Measurements from ENCODE around the gene IL4R. TPM values are rescaled to one million over a fixed set of nuclear protein-coding genes. Genes with fewer than 3 reads are reported as not detected.

Gene IL4R
- total RNA-seq, 1 donor from 2014 or later = 64.1 TPM

GRCh38 chr16:27402569-27402963, 88.8 kb downstream of the IL4R start:
- intact Hi-C loops (cut with DNase I) = no loop called here
- peak overlapping the region in 1 of 2 donors; percentile 15 for H3K4me3 ChIP-seq
- TF ChIP-seq POLR2A (IDR thresholded peaks at IDR 0.05) (no peak), POLR2AphosphoS5 (IDR thresholded peaks at IDR 0.05; ENCODE audit: insufficient read depth in 1 of 2, low read depth in 1 of 2) (no peak)
- TF ChIP-seq, protein P1, sequence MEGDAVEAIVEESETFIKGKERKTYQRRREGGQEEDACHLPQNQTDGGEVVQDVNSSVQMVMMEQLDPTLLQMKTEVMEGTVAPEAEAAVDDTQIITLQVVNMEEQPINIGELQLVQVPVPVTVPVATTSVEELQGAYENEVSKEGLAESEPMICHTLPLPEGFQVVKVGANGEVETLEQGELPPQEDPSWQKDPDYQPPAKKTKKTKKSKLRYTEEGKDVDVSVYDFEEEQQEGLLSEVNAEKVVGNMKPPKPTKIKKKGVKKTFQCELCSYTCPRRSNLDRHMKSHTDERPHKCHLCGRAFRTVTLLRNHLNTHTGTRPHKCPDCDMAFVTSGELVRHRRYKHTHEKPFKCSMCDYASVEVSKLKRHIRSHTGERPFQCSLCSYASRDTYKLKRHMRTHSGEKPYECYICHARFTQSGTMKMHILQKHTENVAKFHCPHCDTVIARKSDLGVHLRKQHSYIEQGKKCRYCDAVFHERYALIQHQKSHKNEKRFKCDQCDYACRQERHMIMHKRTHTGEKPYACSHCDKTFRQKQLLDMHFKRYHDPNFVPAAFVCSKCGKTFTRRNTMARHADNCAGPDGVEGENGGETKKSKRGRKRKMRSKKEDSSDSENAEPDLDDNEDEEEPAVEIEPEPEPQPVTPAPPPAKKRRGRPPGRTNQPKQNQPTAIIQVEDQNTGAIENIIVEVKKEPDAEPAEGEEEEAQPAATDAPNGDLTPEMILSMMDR (IDR thresholded peaks at IDR 0.05) = no peak
- no peak overlapping the region for H3K27ac ChIP-seq
- H3K36me3 ChIP-seq = no peaks in the 10 kb centered on the region
- H3K9me3 ChIP-seq = no peaks in the 10 kb centered on the region
- no peaks in the 10 kb centered on the region for H3K27me3 ChIP-seq
- DNase-seq (ENCODE audit: extremely low spot score in 2 of 2) = no peak
- H3K4me1 ChIP-seq = peaks cover 19% of the 10 kb centered on the region

DNA sequence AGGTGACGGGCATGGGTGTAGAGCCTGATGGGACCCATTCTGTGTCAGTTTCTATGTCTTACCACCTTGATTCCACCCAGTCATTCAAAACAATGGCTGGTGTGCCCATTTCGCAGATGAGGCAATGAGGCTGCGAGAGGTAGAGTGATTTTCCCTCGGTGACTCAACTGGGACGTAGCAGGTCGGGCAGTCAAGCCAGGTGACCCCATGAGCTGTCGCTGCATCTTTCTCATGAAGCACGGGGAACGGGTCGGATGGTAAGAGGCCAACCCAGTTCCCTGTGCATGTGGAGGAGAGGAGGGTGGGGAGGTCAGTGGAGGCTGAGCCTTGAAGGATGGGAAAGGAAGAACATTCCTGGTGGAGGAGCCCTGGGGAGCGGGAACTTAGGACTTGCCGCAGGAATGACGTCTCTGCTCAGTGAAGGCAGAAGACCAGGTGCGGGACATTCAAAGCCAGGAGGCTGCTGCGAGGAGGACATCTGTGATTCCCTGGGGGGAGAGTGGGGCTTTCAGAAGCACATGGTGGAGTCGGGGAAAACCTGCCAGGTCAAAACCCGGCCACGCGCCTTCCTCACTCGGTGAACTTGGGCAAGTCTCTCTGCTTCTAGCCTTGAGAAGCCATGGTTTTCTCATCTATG, 89.3 kb downstream of the IL4R start:
- Histone ChIP-seq H3K9me3 (no peaks in the 10 kb centered on the region), H3K27me3 (no peaks in the 10 kb centered on the region), H3K36me3 (no peaks in the 10 kb centered on the region), H3K4me3 (peak overlapping the region in 1 of 2 donors; percentile 15), H3K4me1 (peaks cover 19% of the 10 kb centered on the region), H3K27ac (no peak overlapping the region)
- no peak for DNase-seq (ENCODE audit: extremely low spot score in 2 of 2)
- intact Hi-C loops (cut with DNase I) = no loop called here
- TF ChIP-seq POLR2AphosphoS5 (IDR thresholded peaks at IDR 0.05; ENCODE audit: insufficient read depth in 1 of 2, low read depth in 1 of 2) (no peak), POLR2A (IDR thresholded peaks at IDR 0.05) (no peak)
- TF ChIP-seq, protein P1 (IDR thresholded peaks at IDR 0.05) = no peak

GRCh38 chr16:27403601-27403992, 89.8 kb downstream of the IL4R start:
- no peak for DNase-seq (ENCODE audit: extremely low spot score in 2 of 2)
- TF ChIP-seq POLR2A (IDR thresholded peaks at IDR 0.05) = no peak
- TF ChIP-seq POLR2AphosphoS5 (IDR thresholded peaks at IDR 0.05; ENCODE audit: insufficient read depth in 1 of 2, low read depth in 1 of 2) = no peak
- TF ChIP-seq, protein P1 (IDR thresholded peaks at IDR 0.05) = no peak
- no peaks in the 10 kb centered on the region for H3K27me3 ChIP-seq

GRCh38 chr16:27404163-27404823, 90.5 kb downstream of the IL4R start:
- no peaks in the 10 kb centered on the region for H3K9me3 ChIP-seq
- no peak overlapping the region for H3K4me3 ChIP-seq
- TF ChIP-seq POLR2AphosphoS5 (IDR thresholded peaks at IDR 0.05; ENCODE audit: insufficient read depth in 1 of 2, low read depth in 1 of 2) (no peak), POLR2A (IDR thresholded peaks at IDR 0.05) (no peak)
- TF ChIP-seq, protein P1 (IDR thresholded peaks at IDR 0.05) = no peak
- peak in 1 of 2 donors; percentile 74 for DNase-seq (ENCODE audit: extremely low spot score in 2 of 2)
- no peaks in the 10 kb centered on the region for H3K36me3 ChIP-seq
- no peaks in the 10 kb centered on the region for H3K27me3 ChIP-seq
- H3K4me1 ChIP-seq = peaks cover 19% of the 10 kb centered on the region
- H3K27ac ChIP-seq = no peak overlapping the region
- intact Hi-C loops (cut with DNase I) = no loop called here

More at GRCh38 chr16:27403601-27403992, 89.8 kb downstream of the IL4R start:
- Histone ChIP-seq H3K4me3 (peak overlapping the region in 1 of 2 donors; percentile 15), H3K9me3 (no peaks in the 10 kb centered on the region), H3K36me3 (no peaks in the 10 kb centered on the region), H3K27ac (no peak overlapping the region), H3K4me1 (peaks cover 19% of the 10 kb centered on the region)
- intact Hi-C loops (cut with DNase I) = no loop called here
